Transverse colon (tissue), 4 donors: ENCODE data around the gene TBK1. TPM values are rescaled to one million over a fixed set of nuclear protein-coding genes. Genes with fewer than 3 reads are reported as not detected.

ENCODE experiments used
- DNase-seq: peaks from one replicate; pipeline ENCODE4 v3.0.0-alpha.2; 2019
- H3K27ac ChIP-seq, 4 donors: fragments of 200-600 bp; sonication (generic); 2 replicates each; pipeline ENCODE4 v1.5.1; 2016 to 2018; ENCODE audit warnings: inconsistent platforms in 4 of 4
- H3K27me3 ChIP-seq: fragments of 200-600 bp; sonication (generic); 2 replicates; pipeline ENCODE4 v1.5.1; 2017; ENCODE audit warnings: inconsistent platforms
- H3K36me3 ChIP-seq, 4 donors: fragments of 200-600 bp; sonication (generic); 2 replicates each; pipeline ENCODE4 v1.5.1; 2017 to 2019; ENCODE audit warnings: inconsistent platforms in 4 of 4
- H3K4me1 ChIP-seq, 4 donors: fragments of 200-600 bp; sonication (generic); 2 replicates each; pipeline ENCODE4 v1.5.1; 2017 to 2020; ENCODE audit warnings: inconsistent platforms in 4 of 4
- H3K4me3 ChIP-seq, 4 donors: fragments of 200-600 bp; sonication (generic); 1 replicate in 1 of 4; 2 replicates in 3 of 4; pipeline versions ENCODE4 v1.5.1 to v1.6.1; 2017 to 2019; ENCODE audit warnings: inconsistent platforms in 4 of 4
- H3K9me3 ChIP-seq, 2 donors: fragments of 200-600 bp; sonication (generic); 2 replicates each; pipeline ENCODE4 v1.5.1; 2017 to 2019; ENCODE audit warnings: inconsistent platforms in 2 of 2
- CTCF ChIP-seq, 5 experiments: fragments of 200-600 bp in 3 of 5; fragments of 450-650 bp in 2 of 5; sonication (generic) in 3 of 5; IDR thresholded peaks; 1 replicate in 2 of 5; 2 replicates in 3 of 5; pipeline ENCODE4 v1.5.1; 2016 to 2017; ENCODE audit warnings: antibody characterized with exemption in 5 of 5, inconsistent platforms in 3 of 5, mild to moderate bottlenecking in 2 of 5, moderate library complexity in 1 of 5
- EP300 ChIP-seq: sonication (generic); formaldehyde crosslinking; IDR thresholded peaks from one replicate; pipeline ENCODE4 v1.6.1; 2017; ENCODE audit warnings: antibody characterized with exemption, low read depth
- POLR2A ChIP-seq: fragments of 450-650 bp; IDR thresholded peaks from one replicate; pipeline ENCODE4 v1.6.1; 2016; ENCODE audit warnings: antibody characterized with exemption, mild to moderate bottlenecking, moderate library complexity
- POLR2AphosphoS5 ChIP-seq, 3 donors: sonication (generic); formaldehyde crosslinking; IDR thresholded peaks; one replicate each; pipeline ENCODE4 v1.6.1; 2016; ENCODE audit warnings: antibody characterized with exemption in 3 of 3
- WGBS, 2 donors: methylation state at CpG; one replicate each; pipeline ENCODE4 v1.1.5; 2018; ENCODE audit warnings: low coverage in 1 of 2; 5-methylcytosine and 5-hydroxymethylcytosine counted together
- in situ Hi-C, 4 donors: fragments of 200-750 bp; cut with MboI; loops; one replicate each; pipeline versions ENCODE4 v1.15.0 to v1.15.1; 2017; ENCODE audit warnings: low sequenced_read_pairs in 3 of 4, low pct_ligation_motif_present in 1 of 4, low pct_unique_long_range_greater_than_20kb in 1 of 4
- intact Hi-C: fragments of 100-400 bp; cut with DNase I; formaldehyde crosslinking; loops from one replicate; pipeline ENCODE4 v1.15.1; 2023; ENCODE audit warnings: low total_unique reads
- total RNA-seq, 4 donors: library from RNA; depleted of rRNA; stranded (reverse); fragments of >200 nt; gene quantifications; one replicate each; pipeline ENCODE4 v1.1.0, GENCODE V29; 2016

The TBK1 gene
- total RNA-seq, 4 donors from 2014 or later: 6.4 to 25.9 (median 17.1) TPM

- no peaks in the 10 kb centered on the region for H3K4me1 ChIP-seq
- no peak for TF ChIP-seq EP300
- no peak for TF ChIP-seq POLR2A
- no peak for TF ChIP-seq CTCF (IDR thresholded peaks at IDR 0.05)
- no peak for TF ChIP-seq POLR2AphosphoS5 (IDR thresholded peaks at IDR 0.05)
Measured at GRCh38 chr12:64506955-64507354, 55.0 kb downstream of the TBK1 start.

DNA sequence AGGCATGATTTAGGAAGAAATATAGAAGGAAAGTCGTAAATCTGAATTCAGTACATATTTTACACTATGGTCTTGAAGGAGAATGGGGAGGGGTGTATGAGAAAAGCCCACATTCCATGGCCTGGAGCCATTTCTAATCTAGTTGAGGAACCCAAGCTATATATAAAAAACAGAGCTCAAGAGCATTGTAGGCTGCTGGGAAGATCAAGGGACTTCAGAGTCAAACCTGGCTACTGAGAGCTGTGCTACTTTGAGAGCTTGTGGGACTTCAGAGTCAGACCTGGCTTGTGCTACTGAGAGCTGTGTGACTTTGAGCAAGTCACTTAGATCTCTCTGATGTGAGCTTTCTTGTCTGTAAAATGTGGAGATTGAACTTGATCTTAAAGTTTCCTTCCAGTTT is 58.7 kb downstream of the TBK1 start:
- no peaks in the 10 kb centered on the region for H3K9me3 ChIP-seq
- no peaks in the 10 kb centered on the region for H3K36me3 ChIP-seq
- H3K27ac ChIP-seq: no peak overlapping the region
- TF ChIP-seq POLR2AphosphoS5 (IDR thresholded peaks at IDR 0.05): no peak
- TF ChIP-seq EP300: no peak
- TF ChIP-seq POLR2A: no peak
- no peak for TF ChIP-seq CTCF (IDR thresholded peaks at IDR 0.05)
- in situ Hi-C loops: no loop called here
- H3K4me1 ChIP-seq: no peaks in the 10 kb centered on the region
- no peak overlapping the region for H3K4me3 ChIP-seq
- intact Hi-C loops: no loop called here
- DNase-seq: no peak
- WGBS, 2 donors: 87 to 92% methylated on average over 1 of the region's 1 CpG
- H3K27me3 ChIP-seq: no peaks in the 10 kb centered on the region

More at GRCh38 chr12:64506955-64507354, 55.0 kb downstream of the TBK1 start:
- H3K27me3 ChIP-seq: no peaks in the 10 kb centered on the region
- 78 to 92% methylated on average over 2 to 4 of the region's 4 CpGs for WGBS, 2 donors
- intact Hi-C loops: no loop called here
- H3K4me3 ChIP-seq: no peak overlapping the region
- no peak overlapping the region for H3K27ac ChIP-seq
- in situ Hi-C loops: no loop called here
- no peak for DNase-seq
- H3K36me3 ChIP-seq: no peaks in the 10 kb centered on the region
- no peaks in the 10 kb centered on the region for H3K9me3 ChIP-seq

DNA sequence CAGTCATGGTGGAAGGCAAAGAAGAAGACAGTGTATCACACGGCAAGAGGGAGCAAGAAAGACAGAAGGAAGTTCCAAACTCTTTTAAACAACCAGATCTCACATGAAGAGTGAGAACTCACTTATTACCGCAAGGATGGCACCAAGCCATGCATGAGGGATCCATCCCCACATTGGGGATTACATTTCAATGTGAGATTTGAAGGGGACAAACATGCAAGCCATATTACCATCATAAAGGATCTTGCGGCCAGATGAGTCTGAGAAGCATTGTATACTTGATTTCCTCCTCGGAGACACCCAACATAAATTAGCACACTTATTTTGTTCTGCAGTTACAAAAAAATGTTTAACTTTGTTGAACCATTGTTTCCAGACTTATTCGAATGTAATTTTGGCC is 66.5 kb downstream of the TBK1 start:
- Histone ChIP-seq H3K4me3 (no peak overlapping the region), H3K36me3 (no peaks in the 10 kb centered on the region), H3K4me1 (no peaks in the 10 kb centered on the region), H3K27me3 (no peaks in the 10 kb centered on the region), H3K27ac (no peak overlapping the region), H3K9me3 (no peaks in the 10 kb centered on the region)
- in situ Hi-C loops: no loop called here
- no peak for TF ChIP-seq CTCF (IDR thresholded peaks at IDR 0.05)
- TF ChIP-seq EP300: no peak
- no peak for TF ChIP-seq POLR2A
- no peak for TF ChIP-seq POLR2AphosphoS5 (IDR thresholded peaks at IDR 0.05)
- no peak for DNase-seq
- 78 to 89% methylated on average over 5 of the region's 5 CpGs for WGBS, 2 donors
- intact Hi-C loops: no loop called here

- intact Hi-C loops: no loop called here
- 67 to 83% methylated on average over 1 to 3 of the region's 3 CpGs for WGBS, 2 donors
Measured at GRCh38 chr12:64521833-64522232, 69.9 kb downstream of the TBK1 start.

More at GRCh38 chr12:64521833-64522232, 69.9 kb downstream of the TBK1 start:
- no peak for TF ChIP-seq EP300
- no peak for TF ChIP-seq CTCF (IDR thresholded peaks at IDR 0.05)
- no peak for TF ChIP-seq POLR2AphosphoS5 (IDR thresholded peaks at IDR 0.05)
- TF ChIP-seq POLR2A: no peak
- H3K9me3 ChIP-seq: no peaks in the 10 kb centered on the region
- H3K4me3 ChIP-seq: no peak overlapping the region
- no peak for DNase-seq
- no peaks in the 10 kb centered on the region for H3K4me1 ChIP-seq
- no peak overlapping the region for H3K27ac ChIP-seq
- H3K36me3 ChIP-seq: no peaks in the 10 kb centered on the region
- in situ Hi-C loops: no loop called here
- H3K27me3 ChIP-seq: no peaks in the 10 kb centered on the region
